Uterus (tissue), 2 donors: Measurements from ENCODE around the gene LRRC56.

Source experiments
- CTCF ChIP-seq, 4 experiments: fragments of 200-600 bp in 2 of 4; fragments of 450-650 bp in 2 of 4; sonication (generic) in 2 of 4; IDR thresholded peaks; one replicate each; pipeline ENCODE4 v1.5.1; 2016 to 2019; ENCODE audit warnings: antibody characterized with exemption in 4 of 4, mild to moderate bottlenecking in 2 of 4, moderate library complexity in 1 of 4
- POLR2A ChIP-seq, 2 donors: fragments of 450-650 bp; IDR thresholded peaks; one replicate each; pipeline ENCODE4 v1.6.1; 2016; ENCODE audit warnings: antibody characterized with exemption in 2 of 2, mild to moderate bottlenecking in 1 of 2, moderate library complexity in 1 of 2

- no peak for TF ChIP-seq POLR2A (IDR thresholded peaks at IDR 0.05)
- no peak for TF ChIP-seq CTCF (IDR thresholded peaks at IDR 0.05)
Measured at GRCh38 chr11:520428-521176, 16.7 kb upstream of the LRRC56 start.
